ENCODE results near the gene NPHS1. TPM values are rescaled to one million over a fixed set of nuclear protein-coding genes. Genes with fewer than 3 reads are reported as not detected.
"Not testable (repeated sequence)": the region's sequence is repeated elsewhere in the genome, so short reads cannot be mapped to it uniquely, and the experiment has no call there.

The NPHS1 gene
- total RNA-seq, 4 donors from 2014 or later: not detected

DNA sequence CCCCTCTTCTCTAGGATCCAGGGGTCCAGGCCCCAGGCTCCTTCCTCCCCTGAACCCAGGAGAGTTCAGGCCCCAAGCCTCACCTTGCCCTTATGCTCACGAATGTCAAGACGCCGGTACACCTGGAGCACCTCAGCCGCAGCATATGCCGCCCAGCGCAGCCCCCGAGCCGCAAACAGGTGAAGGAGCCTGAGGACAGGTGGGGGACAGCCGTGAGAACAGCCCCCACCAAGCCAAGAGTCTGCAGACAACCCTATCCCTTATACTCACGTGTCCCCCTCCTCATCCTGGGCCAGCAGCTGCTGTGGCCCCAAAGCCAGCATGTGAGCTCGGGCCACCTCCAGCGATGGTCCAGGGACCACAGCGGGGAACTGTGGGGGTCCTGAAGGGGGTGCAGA, 44.3 kb upstream of the NPHS1 start:
- Histone ChIP-seq H3K36me3 (peaks cover 26 to 61% (median 56%) of the 10 kb centered on the region in 4 donors), H3K9me3 (no peaks in the 10 kb centered on the region), H3K4me1 (peaks cover 14 to 41% (median 36%) of the 10 kb centered on the region in 4 donors), H3K27ac (replicated peaks in 1 of 4) (no peak overlapping the region), H3K4me3 (no peak overlapping the region), H3K27me3 (no peaks in the 10 kb centered on the region)
- 60% methylated on average over 1 of the region's 13 CpGs for WGBS
- DNase-seq (ENCODE audit: extremely low spot score): no peak
- TF ChIP-seq POLR2AphosphoS5 (IDR thresholded peaks at IDR 0.05): no peak
- intact Hi-C loops (cut with DNase I): loop anchor here (5.0 kb wide), 1 partner anchor 36 kb away; no protein-coding TSS in a partner anchor

DNA sequence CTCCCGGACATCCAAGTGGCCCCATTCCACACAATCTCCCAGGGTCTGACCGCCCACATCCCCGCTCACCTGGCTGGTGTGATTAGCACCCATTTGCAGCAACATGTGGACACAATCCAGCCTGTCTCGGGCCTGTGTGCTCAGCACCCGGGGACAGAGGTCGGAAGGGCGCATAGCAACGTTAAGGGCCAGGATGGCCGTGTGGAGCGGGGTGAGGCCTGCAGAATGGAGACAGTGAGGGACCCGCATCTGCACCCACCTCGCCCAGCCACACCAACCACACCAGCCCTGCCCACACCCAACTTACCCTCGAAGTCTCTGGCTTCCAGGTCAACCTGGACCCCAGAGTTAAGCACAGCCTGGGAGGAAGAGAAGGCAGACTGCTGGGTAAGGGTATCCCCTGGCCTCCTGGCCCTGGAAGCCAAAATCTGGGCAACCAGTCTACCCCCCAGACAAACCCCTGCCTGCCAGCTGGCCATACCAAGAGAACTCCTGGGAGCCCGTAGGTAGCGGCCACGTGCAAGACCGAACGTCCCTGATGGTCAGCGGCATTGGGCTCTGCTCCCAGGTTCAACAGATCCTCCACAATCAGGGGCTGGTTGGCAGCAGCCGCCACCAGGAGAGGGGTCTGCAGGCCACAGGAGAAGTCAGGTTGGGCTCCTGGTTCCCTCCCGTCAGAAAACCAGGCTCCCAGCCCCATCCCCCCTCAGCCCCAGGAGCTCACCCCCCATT, 43.8 kb upstream of the NPHS1 start:
- H3K27me3 ChIP-seq: no peaks in the 10 kb centered on the region
- intact Hi-C loops (cut with DNase I): loop anchor here (5.0 kb wide), 1 partner anchor 36 kb away; no protein-coding TSS in a partner anchor
- DNase-seq (ENCODE audit: extremely low spot score): no peak
- no peak overlapping the region for H3K4me3 ChIP-seq
- WGBS: 91% methylated on average over 19 of the region's 21 CpGs
- H3K4me1 ChIP-seq: peaks cover 14 to 35% (median 30%) of the 10 kb centered on the region in 4 donors
- H3K27ac ChIP-seq (replicated peaks in 1 of 4): no peak overlapping the region
- peaks cover 26 to 66% (median 60%) of the 10 kb centered on the region in 4 donors for H3K36me3 ChIP-seq
- TF ChIP-seq POLR2A (IDR thresholded peaks at IDR 0.05; ENCODE audit: low read depth) (no peak), EP300 (IDR thresholded peaks at IDR 0.05) (no peak), POLR2AphosphoS5 (IDR thresholded peaks at IDR 0.05) (no peak)
- TF ChIP-seq, protein P1, sequence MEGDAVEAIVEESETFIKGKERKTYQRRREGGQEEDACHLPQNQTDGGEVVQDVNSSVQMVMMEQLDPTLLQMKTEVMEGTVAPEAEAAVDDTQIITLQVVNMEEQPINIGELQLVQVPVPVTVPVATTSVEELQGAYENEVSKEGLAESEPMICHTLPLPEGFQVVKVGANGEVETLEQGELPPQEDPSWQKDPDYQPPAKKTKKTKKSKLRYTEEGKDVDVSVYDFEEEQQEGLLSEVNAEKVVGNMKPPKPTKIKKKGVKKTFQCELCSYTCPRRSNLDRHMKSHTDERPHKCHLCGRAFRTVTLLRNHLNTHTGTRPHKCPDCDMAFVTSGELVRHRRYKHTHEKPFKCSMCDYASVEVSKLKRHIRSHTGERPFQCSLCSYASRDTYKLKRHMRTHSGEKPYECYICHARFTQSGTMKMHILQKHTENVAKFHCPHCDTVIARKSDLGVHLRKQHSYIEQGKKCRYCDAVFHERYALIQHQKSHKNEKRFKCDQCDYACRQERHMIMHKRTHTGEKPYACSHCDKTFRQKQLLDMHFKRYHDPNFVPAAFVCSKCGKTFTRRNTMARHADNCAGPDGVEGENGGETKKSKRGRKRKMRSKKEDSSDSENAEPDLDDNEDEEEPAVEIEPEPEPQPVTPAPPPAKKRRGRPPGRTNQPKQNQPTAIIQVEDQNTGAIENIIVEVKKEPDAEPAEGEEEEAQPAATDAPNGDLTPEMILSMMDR (IDR thresholded peaks at IDR 0.05): no peak
- H3K9me3 ChIP-seq: no peaks in the 10 kb centered on the region

DNA sequence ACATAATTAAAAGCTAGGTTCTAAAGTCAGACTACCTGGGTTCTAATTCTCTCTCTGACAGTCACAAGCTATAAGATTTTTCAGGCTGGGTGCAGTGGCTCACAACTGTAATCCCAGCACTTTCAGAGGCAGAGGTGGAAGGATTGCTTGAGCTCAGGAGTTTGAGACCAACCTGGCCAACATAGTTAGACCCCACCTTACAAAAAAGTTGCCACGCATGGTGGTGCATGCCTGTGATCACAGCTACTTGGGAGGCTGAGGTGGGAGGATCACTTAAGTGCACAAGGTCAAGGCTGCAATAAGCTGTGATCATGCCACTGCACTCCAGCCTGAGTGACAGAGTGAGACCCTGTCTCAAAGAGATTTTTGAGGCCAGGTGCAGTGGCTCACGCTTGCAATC, 42.0 kb upstream of the NPHS1 start:
- intact Hi-C loops (cut with DNase I): no loop called here
- DNase-seq (ENCODE audit: extremely low spot score): no peak
- Histone ChIP-seq H3K4me3 (no peak overlapping the region), H3K27me3 (no peaks in the 10 kb centered on the region), H3K27ac (replicated peaks in 1 of 4) (no peak overlapping the region), H3K4me1 (peaks cover 10 to 32% (median 25%) of the 10 kb centered on the region in 4 donors), H3K36me3 (peaks cover 41 to 83% (median 76%) of the 10 kb centered on the region in 4 donors), H3K9me3 (no peaks in the 10 kb centered on the region)
- TF ChIP-seq EP300 (IDR thresholded peaks at IDR 0.05) (no peak), POLR2AphosphoS5 (IDR thresholded peaks at IDR 0.05) (no peak), POLR2A (IDR thresholded peaks at IDR 0.05; ENCODE audit: low read depth) (no peak)
- TF ChIP-seq, protein P1 (IDR thresholded peaks at IDR 0.05): no peak
- WGBS: 89% methylated on average over 2 of the region's 2 CpGs

DNA sequence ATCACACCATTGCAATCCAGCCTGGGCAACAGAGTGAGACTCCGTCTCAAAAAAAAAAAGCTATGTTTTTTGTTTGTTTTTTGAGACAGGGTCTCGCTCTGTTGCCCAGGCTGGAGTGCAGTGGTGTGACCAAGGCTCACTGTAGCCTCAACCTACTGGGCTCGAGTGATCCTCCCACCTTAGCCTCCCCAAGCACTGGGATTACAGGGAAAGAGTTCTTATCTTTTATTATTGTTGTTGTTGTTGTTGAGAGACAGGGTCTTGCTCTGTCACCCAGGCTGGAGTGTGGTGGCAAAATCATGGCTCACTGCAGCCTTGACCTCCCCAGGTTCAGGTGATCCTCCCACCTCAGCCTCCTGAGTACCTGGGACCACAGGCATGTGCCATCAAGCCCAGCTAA, 39.5 kb upstream of the NPHS1 start:
- H3K9me3 ChIP-seq; H3K27me3 ChIP-seq; H3K4me3 ChIP-seq; DNase-seq (ENCODE audit: extremely low spot score); H3K27ac ChIP-seq (replicated peaks in 1 of 4); intact Hi-C loops (cut with DNase I): not testable (repeated sequence)
- WGBS: 83% methylated on average over 3 of the region's 3 CpGs
- Histone ChIP-seq H3K4me1 (peaks cover 0 to 10% (median 5%) of the 10 kb centered on the region in 4 donors), H3K36me3 (peaks cover 56 to 99% (median 84%) of the 10 kb centered on the region in 4 donors)

DNA sequence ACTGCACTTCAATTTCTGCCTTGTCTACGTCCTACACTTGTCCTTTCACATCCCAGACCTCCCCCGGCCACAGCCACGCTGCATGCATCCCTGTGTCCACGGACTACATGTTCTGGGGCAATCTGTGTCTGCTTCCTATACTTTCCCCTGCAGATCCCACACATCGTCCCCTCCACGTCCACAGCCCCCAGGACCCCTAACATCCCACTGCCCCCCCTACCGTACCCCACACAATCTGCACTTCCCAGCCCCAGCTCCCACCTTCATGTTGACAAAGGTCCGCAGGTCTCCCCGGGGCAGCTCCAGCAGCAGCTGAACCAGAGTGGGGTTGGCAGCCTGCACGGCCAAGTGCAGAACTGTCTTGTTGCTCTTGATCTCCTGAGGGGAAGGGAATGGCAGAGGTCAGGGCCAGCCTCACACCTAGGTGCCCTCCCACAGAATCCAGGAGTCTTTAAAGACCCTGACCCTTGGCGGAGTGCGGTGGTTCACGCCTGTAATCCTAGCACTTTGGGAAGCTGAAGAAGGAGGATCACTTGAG, 37.9 kb upstream of the NPHS1 start:
- no peak for DNase-seq (ENCODE audit: extremely low spot score)
- H3K27me3 ChIP-seq: no peaks in the 10 kb centered on the region
- 90% methylated on average over 12 of the region's 13 CpGs for WGBS
- H3K27ac ChIP-seq (replicated peaks in 1 of 4): no peak overlapping the region
- no peaks in the 10 kb centered on the region for H3K9me3 ChIP-seq
- no peak overlapping the region for H3K4me3 ChIP-seq
- TF ChIP-seq POLR2AphosphoS5 (IDR thresholded peaks at IDR 0.05) (no peak), POLR2A (IDR thresholded peaks at IDR 0.05; ENCODE audit: low read depth) (no peak), EP300 (IDR thresholded peaks at IDR 0.05) (no peak)
- TF ChIP-seq, protein P1 (IDR thresholded peaks at IDR 0.05): no peak
- H3K36me3 ChIP-seq: peaks cover 44 to 87% (median 68%) of the 10 kb centered on the region in 4 donors
- intact Hi-C loops (cut with DNase I): no loop called here
- H3K4me1 ChIP-seq: no peaks in the 10 kb centered on the region
